Right lobe of liver (tissue), 4 donors: ENCODE data around the gene CDCP2.

Experiments
- CTCF ChIP-seq, 4 donors: fragments of 200-600 bp in 3 of 4; fragments of 450-650 bp in 1 of 4; IDR thresholded peaks; one replicate each; pipeline versions ENCODE4 v1.5.1 to v1.8.0; 2016 to 2022; ENCODE audit warnings: antibody characterized with exemption in 4 of 4, mild to moderate bottlenecking in 2 of 4
- POLR2A ChIP-seq: fragments of 450-650 bp; IDR thresholded peaks from one replicate; pipeline ENCODE4 v1.6.1; 2017; ENCODE audit warnings: antibody characterized with exemption, mild to moderate bottlenecking
- donor health status: DM: no; HTN: no; CAD: no.
- donor health status: DM: no; HTN: no; CAD: no.
- donor health status: DM: no; HTN: yes; CAD: no.

GRCh38 chr1:54114955-54115354, 37.8 kb downstream of the CDCP2 start:
- no peak for TF ChIP-seq CTCF (IDR thresholded peaks at IDR 0.05)
- TF ChIP-seq POLR2A = no peak
